Suprapubic skin (tissue), 4 donors: ENCODE data around the gene IGF1.

Experiments
- POLR2A ChIP-seq, 2 donors: fragments of 450-650 bp; IDR thresholded peaks; one replicate each; pipeline ENCODE4 v1.6.1; 2017; ENCODE audit warnings: antibody characterized with exemption in 2 of 2, mild to moderate bottlenecking in 2 of 2, moderate library complexity in 2 of 2
- POLR2AphosphoS5 ChIP-seq, 3 donors: sonication (generic); formaldehyde crosslinking; IDR thresholded peaks; one replicate each; pipeline ENCODE4 v1.6.1; 2017; ENCODE audit warnings: antibody characterized with exemption in 3 of 3
- TF ChIP-seq, protein P1 (sequence below), 2 donors: fragments of 200-600 bp in 1 of 2; fragments of 450-650 bp in 1 of 2; sonication (generic) in 1 of 2; IDR thresholded peaks; one replicate each; pipeline ENCODE4 v1.5.1; 2016 to 2019; ENCODE audit warnings: antibody characterized with exemption in 2 of 2, mild to moderate bottlenecking in 1 of 2, moderate library complexity in 1 of 2

- TF ChIP-seq POLR2A (IDR thresholded peaks at IDR 0.05) (no peak), POLR2AphosphoS5 (IDR thresholded peaks at IDR 0.05) (no peak)
- TF ChIP-seq, protein P1, sequence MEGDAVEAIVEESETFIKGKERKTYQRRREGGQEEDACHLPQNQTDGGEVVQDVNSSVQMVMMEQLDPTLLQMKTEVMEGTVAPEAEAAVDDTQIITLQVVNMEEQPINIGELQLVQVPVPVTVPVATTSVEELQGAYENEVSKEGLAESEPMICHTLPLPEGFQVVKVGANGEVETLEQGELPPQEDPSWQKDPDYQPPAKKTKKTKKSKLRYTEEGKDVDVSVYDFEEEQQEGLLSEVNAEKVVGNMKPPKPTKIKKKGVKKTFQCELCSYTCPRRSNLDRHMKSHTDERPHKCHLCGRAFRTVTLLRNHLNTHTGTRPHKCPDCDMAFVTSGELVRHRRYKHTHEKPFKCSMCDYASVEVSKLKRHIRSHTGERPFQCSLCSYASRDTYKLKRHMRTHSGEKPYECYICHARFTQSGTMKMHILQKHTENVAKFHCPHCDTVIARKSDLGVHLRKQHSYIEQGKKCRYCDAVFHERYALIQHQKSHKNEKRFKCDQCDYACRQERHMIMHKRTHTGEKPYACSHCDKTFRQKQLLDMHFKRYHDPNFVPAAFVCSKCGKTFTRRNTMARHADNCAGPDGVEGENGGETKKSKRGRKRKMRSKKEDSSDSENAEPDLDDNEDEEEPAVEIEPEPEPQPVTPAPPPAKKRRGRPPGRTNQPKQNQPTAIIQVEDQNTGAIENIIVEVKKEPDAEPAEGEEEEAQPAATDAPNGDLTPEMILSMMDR (IDR thresholded peaks at IDR 0.05): no peak
These were observed 33.4 kb upstream of the IGF1 start for GRCh38 chr12:102513739-102514138.
